ENCODE measurements around the gene TRAPPC11.

GRCh38 chr4:183702492-183702891 is 43.4 kb downstream of the TRAPPC11 start:
- TF ChIP-seq REST (IDR thresholded peaks at IDR 0.05; ENCODE audit: borderline replicate concordance) (no peak), CTCF (IDR thresholded peaks at IDR 0.05; ENCODE audit: poor library complexity, severe bottlenecking) (no peak), POLR2AphosphoS5 (IDR thresholded peaks at IDR 0.05) (no peak), RAD21 (conservative IDR thresholded peaks at IDR 0.05) (no peak), MXI1 (conservative IDR thresholded peaks at IDR 0.05; ENCODE audit: poor library complexity, severe bottlenecking) (no peak)
